Measurements from ENCODE around the gene GPRC6A. TPM values are rescaled to one million over a fixed set of nuclear protein-coding genes. Genes with fewer than 3 reads are reported as not detected.

Gene GPRC6A
- total and polyA plus RNA-seq, 4 experiments from 2014 or later, result not detected

DNA sequence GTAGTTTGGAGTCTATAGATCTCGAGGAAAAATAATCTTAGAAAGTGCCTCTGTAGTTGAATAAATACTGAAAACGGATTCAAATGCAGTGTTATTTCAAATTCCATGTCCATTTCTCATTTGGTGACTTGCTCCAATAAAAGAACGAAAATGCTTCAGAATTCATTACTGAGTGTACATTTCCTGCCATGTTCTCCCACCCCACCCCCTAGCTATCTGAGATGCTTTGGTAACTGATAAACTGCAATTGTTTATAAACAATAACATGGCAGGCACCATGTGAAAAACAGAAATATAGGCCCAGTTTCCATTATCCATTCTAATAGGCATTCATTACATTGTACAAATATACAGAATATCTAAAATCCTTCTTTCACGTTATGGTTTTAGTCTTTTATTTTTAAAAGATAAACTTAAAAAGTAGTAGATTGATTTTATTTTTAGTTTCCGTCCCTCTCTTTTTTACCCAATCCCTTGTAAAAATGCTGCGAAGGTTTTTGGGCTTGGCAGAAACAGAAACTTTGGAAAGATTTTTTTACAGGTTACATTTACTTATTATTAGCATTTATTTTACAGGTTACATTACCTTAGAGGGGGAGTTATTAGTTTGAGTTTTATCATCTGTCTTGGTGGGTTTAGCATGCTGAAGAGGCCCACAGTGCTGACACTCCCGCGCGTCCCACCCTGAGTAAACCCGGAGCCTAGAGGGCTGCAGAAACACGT lies 64.8 kb downstream of the GPRC6A start:
- H3K4me1 Mint-ChIP-seq, result peaks cover 9 to 16% (median 11%) of the 10 kb centered on the region in 4 donors
- H3K36me3 Mint-ChIP-seq, result no peaks in the 10 kb centered on the region
- Histone ChIP-seq H3K36me3 (ENCODE audit: insufficient read depth, low read length) (no peaks in the 10 kb centered on the region), H3K4me1 (ENCODE audit: insufficient read depth, low read length) (no peaks in the 10 kb centered on the region), H3K27ac (ENCODE audit: low read depth, low read length) (no peak overlapping the region), H3K27me3 (ENCODE audit: insufficient read depth, low read length) (peaks cover 4% of the 10 kb centered on the region), H3K9me3 (ENCODE audit: control insufficient read depth in 1 of 2, low read length in 2 of 2) (no peaks in the 10 kb centered on the region), H3K4me3 (ENCODE audit: low read length in 2 of 2) (no peak overlapping the region)
- H3K27ac Mint-ChIP-seq, result no peak overlapping the region
- H3K9me3 Mint-ChIP-seq, result no peaks in the 10 kb centered on the region
- peaks cover 35 to 43% of the 10 kb centered on the region in 2 donors for H3K27me3 Mint-ChIP-seq
- no peak for DNase-seq
- ChIA-PET CTCF (ENCODE audit: partially characterized antibody) (no interaction called here), POLR2A (ENCODE audit: partially characterized antibody) (no interaction called here)
- peak overlapping the region in 2 of 8 donors; percentile 31 to 45 for H3K4me3 Mint-ChIP-seq
- intact Hi-C loops (cut with micrococcal nuclease), result no loop called here

DNA sequence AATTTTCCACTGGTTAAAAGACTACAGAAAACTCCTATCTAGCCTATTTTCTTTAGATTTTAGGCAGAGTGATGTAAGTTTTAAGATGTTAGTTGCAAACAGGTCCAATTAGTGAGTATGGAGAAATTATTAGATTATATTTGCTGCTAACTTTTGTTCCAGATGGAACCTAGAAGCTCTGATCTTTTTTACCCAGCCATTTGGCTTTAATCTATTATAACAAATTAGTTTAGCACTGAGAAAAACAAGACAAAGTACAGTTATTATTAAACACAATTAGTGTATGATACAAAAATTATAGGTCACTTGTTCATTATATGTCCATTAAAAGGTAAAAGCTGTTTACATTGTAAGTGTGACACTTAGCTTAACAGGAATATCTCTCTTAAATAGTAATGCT lies 65.8 kb downstream of the GPRC6A start:
- intact Hi-C loops (cut with micrococcal nuclease), result no loop called here
- H3K4me3 ChIP-seq (ENCODE audit: low read length in 2 of 2), result no peak overlapping the region
- H3K36me3 ChIP-seq (ENCODE audit: insufficient read depth, low read length), result no peaks in the 10 kb centered on the region
- Mint-ChIP-seq H3K4me1 (peaks cover 9 to 16% (median 11%) of the 10 kb centered on the region in 4 donors), H3K9me3 (no peaks in the 10 kb centered on the region), H3K4me3 (no peak overlapping the region), H3K27me3 (peaks cover 33 to 38% of the 10 kb centered on the region in 2 donors), H3K36me3 (no peaks in the 10 kb centered on the region), H3K27ac (no peak overlapping the region)
- no peaks in the 10 kb centered on the region for H3K9me3 ChIP-seq (ENCODE audit: control insufficient read depth in 1 of 2, low read length in 2 of 2)
- DNase-seq, result no peak
- no peaks in the 10 kb centered on the region for H3K4me1 ChIP-seq (ENCODE audit: insufficient read depth, low read length)
- ChIA-PET CTCF (ENCODE audit: partially characterized antibody) (no interaction called here), POLR2A (ENCODE audit: partially characterized antibody) (no interaction called here)
- peaks cover 4% of the 10 kb centered on the region for H3K27me3 ChIP-seq (ENCODE audit: insufficient read depth, low read length)
- H3K27ac ChIP-seq (ENCODE audit: low read depth, low read length), result no peak overlapping the region

DNA sequence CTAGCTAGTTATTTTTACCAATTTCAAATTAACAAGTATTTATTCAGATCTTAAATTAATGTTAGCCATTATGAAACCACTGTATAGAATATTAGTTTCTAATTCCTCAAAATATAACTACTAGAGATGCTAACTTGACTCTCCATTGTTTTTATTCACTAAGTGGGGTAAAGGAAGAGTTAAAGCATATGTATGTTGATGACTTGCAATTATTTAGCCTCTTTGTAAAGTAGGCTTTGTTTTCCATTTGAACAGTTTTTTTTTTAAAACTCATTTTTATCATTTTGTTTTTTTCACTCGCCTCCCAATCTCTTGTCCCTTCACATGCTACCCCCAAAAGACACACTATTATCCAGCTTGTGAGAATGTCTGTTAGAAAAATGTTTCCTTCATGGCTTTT lies 66.6 kb downstream of the GPRC6A start:
- peaks cover 9 to 16% (median 11%) of the 10 kb centered on the region in 4 donors for H3K4me1 Mint-ChIP-seq
- POLR2A ChIA-PET (ENCODE audit: partially characterized antibody), result no interaction called here

DNA sequence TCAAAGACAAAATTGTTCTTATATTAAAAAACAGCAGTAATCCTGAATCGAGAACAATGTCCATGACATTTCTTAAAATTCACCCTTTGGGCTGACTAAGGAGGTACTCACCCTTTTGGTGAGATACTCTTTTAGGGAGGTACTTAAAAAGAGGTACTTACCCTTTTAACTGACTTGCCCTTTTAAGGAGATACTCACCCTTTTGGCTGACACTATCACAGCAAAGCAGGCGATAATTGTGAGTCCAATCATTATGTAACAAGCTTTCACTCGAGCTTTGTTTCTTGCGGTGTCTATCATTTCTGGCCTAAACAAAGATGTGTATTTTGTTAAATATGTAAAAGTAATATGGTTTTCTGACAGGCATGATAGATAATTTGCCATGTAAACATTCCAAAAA lies 67.1 kb downstream of the GPRC6A start:
- H3K36me3 ChIP-seq (ENCODE audit: insufficient read depth, low read length), result no peaks in the 10 kb centered on the region
- POLR2A ChIA-PET (ENCODE audit: partially characterized antibody), result no interaction called here
- DNase-seq, result no peak
- H3K9me3 Mint-ChIP-seq, result no peaks in the 10 kb centered on the region
- intact Hi-C loops (cut with micrococcal nuclease), result no loop called here
- no peak overlapping the region for H3K27ac Mint-ChIP-seq
- peaks cover 9 to 16% (median 11%) of the 10 kb centered on the region in 4 donors for H3K4me1 Mint-ChIP-seq
- peaks cover under 1% of the 10 kb centered on the region for H3K27me3 ChIP-seq (ENCODE audit: insufficient read depth, low read length)
- peaks cover 27 to 33% of the 10 kb centered on the region in 2 donors for H3K27me3 Mint-ChIP-seq
- CTCF ChIA-PET (ENCODE audit: partially characterized antibody), result no interaction called here
- H3K27ac ChIP-seq (ENCODE audit: low read depth, low read length), result no peak overlapping the region
- no peak overlapping the region for H3K4me3 ChIP-seq (ENCODE audit: low read length in 2 of 2)
- H3K36me3 Mint-ChIP-seq, result no peaks in the 10 kb centered on the region
- no peaks in the 10 kb centered on the region for H3K9me3 ChIP-seq (ENCODE audit: control insufficient read depth in 1 of 2, low read length in 2 of 2)
- no peak overlapping the region for H3K4me3 Mint-ChIP-seq
- no peaks in the 10 kb centered on the region for H3K4me1 ChIP-seq (ENCODE audit: insufficient read depth, low read length)

More for the DNA sequence above, 66.6 kb downstream of the GPRC6A start:
- Mint-ChIP-seq H3K27ac (no peak overlapping the region), H3K9me3 (no peaks in the 10 kb centered on the region), H3K27me3 (peaks cover 31 to 35% of the 10 kb centered on the region in 2 donors), H3K4me3 (no peak overlapping the region), H3K36me3 (no peaks in the 10 kb centered on the region)
- Histone ChIP-seq H3K36me3 (ENCODE audit: insufficient read depth, low read length) (no peaks in the 10 kb centered on the region), H3K27ac (ENCODE audit: low read depth, low read length) (no peak overlapping the region), H3K27me3 (ENCODE audit: insufficient read depth, low read length) (peaks cover 4% of the 10 kb centered on the region), H3K9me3 (ENCODE audit: control insufficient read depth in 1 of 2, low read length in 2 of 2) (no peaks in the 10 kb centered on the region), H3K4me1 (ENCODE audit: insufficient read depth, low read length) (no peaks in the 10 kb centered on the region), H3K4me3 (ENCODE audit: low read length in 2 of 2) (no peak overlapping the region)
- intact Hi-C loops (cut with micrococcal nuclease), result no loop called here
- CTCF ChIA-PET (ENCODE audit: partially characterized antibody), result no interaction called here
- DNase-seq, result no peak

DNA sequence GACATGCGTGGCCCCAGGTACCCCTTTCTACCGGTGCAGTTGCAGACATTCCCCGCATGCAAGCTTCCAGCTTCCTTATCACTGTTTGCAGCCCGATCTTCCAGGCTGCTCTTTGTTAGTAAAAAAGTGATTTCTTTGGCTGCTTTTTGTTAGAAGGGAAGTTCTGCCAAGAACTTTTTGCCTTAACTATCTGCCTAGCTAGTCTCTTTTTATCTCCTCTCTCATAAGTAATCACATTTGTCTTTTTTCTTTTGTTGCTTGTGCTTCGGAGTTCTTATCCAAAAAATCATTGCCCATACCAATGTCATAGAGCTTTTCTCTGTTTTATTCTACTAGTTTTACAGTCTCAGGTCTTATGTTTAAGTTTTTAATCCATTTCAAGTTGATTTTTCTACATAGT lies 83.7 kb downstream of the GPRC6A start:
- intact Hi-C loops (cut with micrococcal nuclease), result no loop called here
- POLR2A ChIA-PET (ENCODE audit: partially characterized antibody), result no interaction called here
- H3K4me3 Mint-ChIP-seq, result no peak overlapping the region
- H3K9me3 Mint-ChIP-seq, result peaks cover 6 to 51% (median 28%) of the 10 kb centered on the region in 8 donors
- no peaks in the 10 kb centered on the region for H3K36me3 ChIP-seq (ENCODE audit: insufficient read depth, low read length)
- peaks cover 0 to 15% of the 10 kb centered on the region in 2 donors for H3K9me3 ChIP-seq (ENCODE audit: control insufficient read depth in 1 of 2, low read length in 2 of 2)
- no peak overlapping the region for H3K4me3 ChIP-seq (ENCODE audit: low read length in 2 of 2)
- H3K27ac ChIP-seq (ENCODE audit: low read depth, low read length), result no peak overlapping the region
- CTCF ChIA-PET (ENCODE audit: partially characterized antibody), result no interaction called here
- H3K27ac Mint-ChIP-seq, result no peak overlapping the region
- peaks cover 0 to 3% of the 10 kb centered on the region in 2 donors for H3K36me3 Mint-ChIP-seq
- H3K4me1 Mint-ChIP-seq, result no peaks in the 10 kb centered on the region
- peaks cover 2 to 7% of the 10 kb centered on the region in 2 donors for H3K27me3 Mint-ChIP-seq
- no peaks in the 10 kb centered on the region for H3K4me1 ChIP-seq (ENCODE audit: insufficient read depth, low read length)
- H3K27me3 ChIP-seq (ENCODE audit: insufficient read depth, low read length), result no peaks in the 10 kb centered on the region
- no peak for DNase-seq

Other genes with a start within 250 kb of the GPRC6A start
- gene RSPH4A, start 212.6 kb downstream of the GPRC6A start, total RNA-seq, result under 1 TPM; 0.39 to 0.44 TPM
- gene RSPH4A, start 212.6 kb downstream of the GPRC6A start, polyA plus RNA-seq, result not detected
- 10 to 100 TPM; 13.4 to 13.9 TPM for gene ZUP1, start 160.3 kb downstream of the GPRC6A start, total RNA-seq
- 1 to 10 TPM; 5.7 to 5.9 TPM for gene ZUP1, start 160.3 kb downstream of the GPRC6A start, polyA plus RNA-seq
- 10 to 100 TPM; 60.7 to 61.8 TPM for gene KPNA5, start 147.9 kb downstream of the GPRC6A start, total RNA-seq
- 1 to 10 TPM; 8.5 to 9.0 TPM for gene KPNA5, start 147.9 kb downstream of the GPRC6A start, polyA plus RNA-seq
- not detected for gene FAM162B, start 63.4 kb downstream of the GPRC6A start, total RNA-seq
- not detected for gene FAM162B, start 63.4 kb downstream of the GPRC6A start, polyA plus RNA-seq
- not detected for gene RFX6, start 48.2 kb upstream of the GPRC6A start, total RNA-seq
- gene RFX6, start 48.2 kb upstream of the GPRC6A start, polyA plus RNA-seq, result not detected